IMR-90 (cell line): ENCODE results near the gene LLPH. TPM values are rescaled to one million over a fixed set of nuclear protein-coding genes. Genes with fewer than 3 reads are reported as not detected.

Experiments
- ATAC-seq: fragments of 200-7000 bp; cut with Tn5 transposase; 2 replicates; pipeline ENCODE4 v1.9.1; 2020; ENCODE audit warnings: low read depth, mild to moderate bottlenecking, moderate library complexity
- BruUV-seq: library from RNA; stranded (reverse); fragments of 400-500 nt; replicated peaks from 2 replicates; lab custom pipeline; 2021; lab: Mats Ljungman, UMichigan
- CTCF ChIA-PET: fragments of 300-600 bp; formaldehyde crosslinking; extraction: SDS; loops from one replicate; lab custom pipeline; 2021; ENCODE audit warnings: antibody characterized with exemption; lab: Yijun Ruan, JAX
- POLR2A ChIA-PET: fragments of 300-600 bp; sonication (Branson Sonifier 250); formaldehyde crosslinking; loops from one replicate; lab custom pipeline; 2022; ENCODE audit warnings: antibody characterized with exemption; ENCODE audit not compliant: unreplicated experiment; lab: Charles Lee
- DNase-seq: peaks from one replicate; pipeline ENCODE4 v3.0.0; 2013
- H2AFZ ChIP-seq: replicated peaks from 2 replicates; pipeline ENCODE3; 2013; ENCODE audit warnings: low read length, mild to moderate bottlenecking; ENCODE audit not compliant: poor library complexity
- H2AK5ac ChIP-seq: 2 replicates; pipeline ENCODE4 v1.6.1; 2013; ENCODE audit warnings: low read depth, low read length, inconsistent platforms
- H2AK9ac ChIP-seq: replicated peaks from 2 replicates; pipeline ENCODE3; 2013; ENCODE audit warnings: mild to moderate bottlenecking, low read depth, low read length, moderate library complexity; ENCODE audit not compliant: poor library complexity
- H2BK120ac ChIP-seq: 2 replicates; pipeline ENCODE4 v1.6.1; 2013; ENCODE audit warnings: low read depth, low read length, inconsistent platforms
- H2BK15ac ChIP-seq: 3 replicates; pipeline ENCODE4 v1.6.1; 2013; ENCODE audit warnings: low read depth, low read length, inconsistent platforms
- H2BK20ac ChIP-seq: 2 replicates; pipeline ENCODE4 v1.6.1; 2013; ENCODE audit warnings: low read depth, mild to moderate bottlenecking, inconsistent platforms, low read length, moderate library complexity
- H2BK5ac ChIP-seq: 2 replicates; pipeline ENCODE4 v1.6.1; 2013; ENCODE audit warnings: mild to moderate bottlenecking, low read depth, low read length, inconsistent platforms; ENCODE audit not compliant: poor library complexity, severe bottlenecking
- H3K14ac ChIP-seq: replicated peaks from 2 replicates; pipeline ENCODE4 v1.6.1; 2013; ENCODE audit warnings: low read depth, low read length, inconsistent platforms
- H3K18ac ChIP-seq: 2 replicates; pipeline ENCODE4 v1.6.1; 2013; ENCODE audit warnings: low read depth, low read length, control low read depth
- H3K23ac ChIP-seq: 2 replicates; pipeline ENCODE4 v1.6.1; 2013; ENCODE audit warnings: low read depth, low read length, inconsistent platforms
- H3K27ac ChIP-seq: 2 replicates; pipeline ENCODE4 v1.5.1; 2013; ENCODE audit warnings: mild to moderate bottlenecking, control low read depth, low read length; ENCODE audit not compliant: insufficient read depth
- H3K27me3 ChIP-seq: 2 replicates; pipeline ENCODE4 v1.6.1; 2013; ENCODE audit warnings: low read length; ENCODE audit not compliant: control insufficient read depth, insufficient read depth
- H3K36me3 ChIP-seq: 2 replicates; pipeline ENCODE4 v1.6.1; 2013; ENCODE audit warnings: low read length, mixed read lengths; ENCODE audit not compliant: control insufficient read depth, insufficient read depth
- H3K4ac ChIP-seq: 2 replicates; pipeline ENCODE4 v1.6.1; 2013; ENCODE audit warnings: low read depth, low read length, inconsistent platforms
- H3K4me1 ChIP-seq: 2 replicates; pipeline ENCODE4 v1.6.1; 2013; ENCODE audit warnings: low read length, mixed read lengths; ENCODE audit not compliant: control insufficient read depth, insufficient read depth
- H3K4me2 ChIP-seq: 2 replicates; pipeline ENCODE4 v1.6.1; 2013; ENCODE audit warnings: low read depth, mild to moderate bottlenecking, control low read depth, low read length, moderate library complexity
- H3K4me3 ChIP-seq: 2 replicates; pipeline ENCODE4 v1.5.1; 2013; ENCODE audit warnings: low read depth, mild to moderate bottlenecking, control low read depth, low read length, moderate library complexity; ENCODE audit not compliant: insufficient read depth
- H3K56ac ChIP-seq: 2 replicates; pipeline ENCODE4 v1.6.1; 2013; ENCODE audit warnings: low read length, inconsistent platforms; ENCODE audit not compliant: insufficient read depth; ENCODE audit errors: extremely low read depth
- H3K79me1 ChIP-seq, 2 experiments: 2 replicates each; pipeline ENCODE4 v1.6.1; 2013; ENCODE audit warnings: low read length in 2 of 2, inconsistent platforms in 1 of 2, low read depth in 1 of 2
- H3K9ac ChIP-seq: 2 replicates; pipeline ENCODE4 v1.6.1; 2013; ENCODE audit warnings: low read depth, low read length, control low read depth
- H3K9me1 ChIP-seq: 2 replicates; pipeline ENCODE4 v1.6.1; 2013; ENCODE audit warnings: low read length, inconsistent platforms; ENCODE audit not compliant: insufficient read depth
- H3K9me3 ChIP-seq: 2 replicates; pipeline ENCODE4 v1.6.1; 2013; ENCODE audit warnings: low read length; ENCODE audit not compliant: control insufficient read depth, insufficient read depth
- H4K20me1 ChIP-seq: 2 replicates; pipeline ENCODE4 v1.6.1; 2013; ENCODE audit warnings: low read length, inconsistent platforms; ENCODE audit not compliant: insufficient read depth
- H4K5ac ChIP-seq: 2 replicates; pipeline ENCODE4 v1.6.1; 2013; ENCODE audit warnings: mild to moderate bottlenecking, low read depth, low read length, control low read depth
- H4K8ac ChIP-seq, 2 experiments: 2 replicates each; pipeline ENCODE4 v1.6.1; 2013; ENCODE audit warnings: low read depth in 2 of 2, low read length in 2 of 2, control low read depth in 1 of 2, inconsistent platforms in 1 of 2
- H4K91ac ChIP-seq: 2 replicates; pipeline ENCODE4 v1.6.1; 2013; ENCODE audit warnings: low read depth, low read length, inconsistent platforms; ENCODE audit not compliant: insufficient read depth
- BHLHE40 ChIP-seq: fragments of 150-350 bp; IDR thresholded peaks from 2 replicates; pipeline ENCODE4 v1.6.1; 2016; ENCODE audit warnings: mild to moderate bottlenecking, low read depth, low read length
- CEBPB ChIP-seq: IDR thresholded peaks from 2 replicates; pipeline ENCODE4 v1.6.1; 2012; ENCODE audit warnings: low read depth, low read length, improper control_type of control experiment
- CHD1 ChIP-seq: IDR thresholded peaks from 2 replicates; pipeline ENCODE4 v1.6.1; 2012; ENCODE audit warnings: low read depth, low read length, improper control_type of control experiment
- CTCF ChIP-seq: conservative IDR thresholded peaks from 2 replicates; pipeline ENCODE4 v1.5.1; 2012; ENCODE audit warnings: mild to moderate bottlenecking, low read depth, low read length, improper control_type of control experiment
- FOS ChIP-seq: fragments of 150-350 bp; IDR thresholded peaks from 2 replicates; pipeline ENCODE4 v1.6.1; 2016; ENCODE audit warnings: low read depth, low read length
- MAFK ChIP-seq: IDR thresholded peaks from 2 replicates; pipeline ENCODE4 v1.6.1; 2012; ENCODE audit warnings: low read depth, low read length, improper control_type of control experiment
- MAZ ChIP-seq: IDR thresholded peaks from 2 replicates; pipeline ENCODE4 v1.6.1; 2012; ENCODE audit warnings: low read depth, mild to moderate bottlenecking, low read length, improper control_type of control experiment, moderate library complexity, borderline replicate concordance
- MXI1 ChIP-seq: IDR thresholded peaks from 2 replicates; pipeline ENCODE4 v1.6.1; 2012; ENCODE audit warnings: low read depth, mild to moderate bottlenecking, low read length, moderate library complexity, borderline replicate concordance
- NFE2L2 ChIP-seq: fragments of 150-350 bp; IDR thresholded peaks from 2 replicates; pipeline ENCODE4 v1.6.1; 2016; ENCODE audit warnings: low read depth, mild to moderate bottlenecking, low read length
- POLR2A ChIP-seq: IDR thresholded peaks from 2 replicates; pipeline ENCODE4 v1.6.1; 2012; ENCODE audit warnings: mild to moderate bottlenecking, low read depth, low read length
- RAD21 ChIP-seq: IDR thresholded peaks from 2 replicates; pipeline ENCODE4 v1.6.1; 2012; ENCODE audit warnings: low read length, improper control_type of control experiment
- RCOR1 ChIP-seq: IDR thresholded peaks from 2 replicates; pipeline ENCODE4 v1.6.1; 2012; ENCODE audit warnings: mild to moderate bottlenecking, low read length, improper control_type of control experiment; ENCODE audit not compliant: insufficient replicate concordance
- RFX5 ChIP-seq: IDR thresholded peaks from 2 replicates; pipeline ENCODE4 v1.8.0; 2012; ENCODE audit warnings: low read depth, mild to moderate bottlenecking, low read length, moderate library complexity
- SMC3 ChIP-seq: fragments of 150-350 bp; IDR thresholded peaks from 2 replicates; pipeline ENCODE4 v1.6.1; 2016; ENCODE audit warnings: low read depth, mild to moderate bottlenecking, antibody characterized with exemption, low read length, moderate library complexity
- WGBS, 2 experiments: methylation state at CpG; one replicate each; pipeline versions ENCODE4 v1.1.5 to v1.1.7; 2013; ENCODE audit warnings: missing lambda C conversion rate in 2 of 2; ENCODE audit not compliant: insufficient read length in 1 of 2; ENCODE audit errors: extremely low coverage in 2 of 2; 5-methylcytosine and 5-hydroxymethylcytosine counted together
- dilution Hi-C: fragments of 300-500 bp; cut with HindIII; formaldehyde crosslinking; loops from one replicate; pipeline ENCODE4 v1.14.3; 2018; ENCODE audit warnings: low sequenced_read_pairs; ENCODE audit not compliant: unreplicated experiment
- in situ Hi-C: fragments of 300-500 bp; cut with MboI; formaldehyde crosslinking; loops from 3 replicates; pipeline ENCODE4 v1.14.3; 2019; ENCODE audit warnings: low sequenced_read_pairs, inconsistent platforms, mixed read lengths
- intact Hi-C: fragments of 100-400 bp; cut with micrococcal nuclease; formaldehyde crosslinking; loops from 2 replicates; pipeline ENCODE4 v1.10.0; 2022
- polyA plus RNA-seq, 3 experiments: library from polyadenylated mRNA; depleted of rRNA; stranded (reverse); fragments of >200 nt; gene quantifications; 2 replicates each; pipeline ENCODE4 v1.2.3, GENCODE V29; 2012; ENCODE audit warnings: low replicate concordance in 1 of 3
- total RNA-seq: library from RNA; depleted of rRNA; stranded (reverse); fragments of >200 nt; gene quantifications from 2 replicates; pipeline ENCODE4 v1.2.3, GENCODE V29; 2012
- TF ChIP-seq, protein P1 (sequence below): fragments of 150-350 bp; IDR thresholded peaks from 2 replicates; pipeline ENCODE4 v1.6.1; 2017; ENCODE audit warnings: mild to moderate bottlenecking, antibody characterized with exemption, low read length, low read depth
- TF ChIP-seq, protein P2 (sequence below): fragments of 150-350 bp; IDR thresholded peaks from 2 replicates; pipeline ENCODE4 v1.6.1; 2016; ENCODE audit warnings: low read depth, mild to moderate bottlenecking, low read length, moderate library complexity, borderline replicate concordance

The LLPH gene
- total and polyA plus RNA-seq, 2 of the 4 experiments (the other 2 are of a cell fraction), result 2.7 to 17.0 TPM

DNA sequence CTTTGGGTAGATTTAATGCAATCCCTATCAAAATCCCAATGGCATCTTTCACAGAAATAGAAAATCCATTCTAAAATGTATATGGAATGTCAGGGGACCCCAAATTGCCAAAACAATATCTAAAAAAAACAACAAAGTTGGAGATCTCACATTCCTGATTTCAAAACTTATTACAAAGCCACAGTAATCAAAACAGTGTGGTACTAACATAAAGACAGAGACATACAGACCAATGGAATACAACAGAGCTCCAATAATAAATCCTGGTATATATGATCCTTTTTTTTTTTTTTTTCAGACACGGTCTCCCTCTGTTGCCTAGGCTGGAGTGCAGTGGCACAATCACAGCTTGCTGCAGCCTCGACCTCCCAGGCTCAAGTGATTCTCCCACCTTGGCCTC, 34.6 kb upstream of the LLPH start:
- in situ Hi-C loops, result loop anchor here (25.0 kb wide), 1 partner anchor 247 kb away; no protein-coding TSS in a partner anchor
- no CpG with 5 or more reads among the region's 2 CpGs for WGBS, 2 experiments

More for the DNA sequence above, 34.6 kb upstream of the LLPH start:
- TF ChIP-seq, protein P1, sequence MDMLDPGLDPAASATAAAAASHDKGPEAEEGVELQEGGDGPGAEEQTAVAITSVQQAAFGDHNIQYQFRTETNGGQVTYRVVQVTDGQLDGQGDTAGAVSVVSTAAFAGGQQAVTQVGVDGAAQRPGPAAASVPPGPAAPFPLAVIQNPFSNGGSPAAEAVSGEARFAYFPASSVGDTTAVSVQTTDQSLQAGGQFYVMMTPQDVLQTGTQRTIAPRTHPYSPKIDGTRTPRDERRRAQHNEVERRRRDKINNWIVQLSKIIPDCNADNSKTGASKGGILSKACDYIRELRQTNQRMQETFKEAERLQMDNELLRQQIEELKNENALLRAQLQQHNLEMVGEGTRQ, result no peak
- no peak for TF ChIP-seq MXI1
- TF ChIP-seq BHLHE40, result no peak
- TF ChIP-seq CHD1, result no peak
- no peak for TF ChIP-seq RCOR1
- no peak for TF ChIP-seq CEBPB
- TF ChIP-seq POLR2A, result no peak
- no peak for TF ChIP-seq RAD21
- TF ChIP-seq RFX5, result no peak
- TF ChIP-seq MAZ, result no peak
- TF ChIP-seq CTCF, result no peak
- TF ChIP-seq, protein P2, sequence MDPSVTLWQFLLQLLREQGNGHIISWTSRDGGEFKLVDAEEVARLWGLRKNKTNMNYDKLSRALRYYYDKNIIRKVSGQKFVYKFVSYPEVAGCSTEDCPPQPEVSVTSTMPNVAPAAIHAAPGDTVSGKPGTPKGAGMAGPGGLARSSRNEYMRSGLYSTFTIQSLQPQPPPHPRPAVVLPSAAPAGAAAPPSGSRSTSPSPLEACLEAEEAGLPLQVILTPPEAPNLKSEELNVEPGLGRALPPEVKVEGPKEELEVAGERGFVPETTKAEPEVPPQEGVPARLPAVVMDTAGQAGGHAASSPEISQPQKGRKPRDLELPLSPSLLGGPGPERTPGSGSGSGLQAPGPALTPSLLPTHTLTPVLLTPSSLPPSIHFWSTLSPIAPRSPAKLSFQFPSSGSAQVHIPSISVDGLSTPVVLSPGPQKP, result no peak
- TF ChIP-seq NFE2L2, result no peak
- no peak for TF ChIP-seq SMC3
- no peak for TF ChIP-seq MAFK
- TF ChIP-seq FOS, result no peak
- H4K5ac ChIP-seq, result no peak overlapping the region
- no peak overlapping the region for H3K9ac ChIP-seq
- no peak for DNase-seq
- BruUV-seq, result no TSS peak
- intact Hi-C loops (no loop called here), dilution Hi-C loops (no loop called here)
- H2BK120ac ChIP-seq, result no peak overlapping the region
- no peak overlapping the region for H3K18ac ChIP-seq
- H2AK9ac ChIP-seq, result no peak overlapping the region
- POLR2A ChIA-PET, result no interaction called here
- no peak overlapping the region for H3K23ac ChIP-seq
- H3K9me1 ChIP-seq, result no peaks in the 10 kb centered on the region
- H3K4me1 ChIP-seq, result peaks cover 2% of the 10 kb centered on the region; the same call in 1 of the 2 replicates
- no peak overlapping the region for H2AFZ ChIP-seq
- H4K91ac ChIP-seq, result no peak overlapping the region
- no peak overlapping the region for H3K27ac ChIP-seq
- H3K27me3 ChIP-seq, result no peaks in the 10 kb centered on the region
- no peak overlapping the region for H4K8ac ChIP-seq
- H3K56ac ChIP-seq, result no peak overlapping the region
- no peak overlapping the region for H2BK5ac ChIP-seq
- peaks cover 2% of the 10 kb centered on the region; the same call in 1 of the 2 replicates for H3K36me3 ChIP-seq
- H3K79me1 ChIP-seq, result peaks cover 39 to 49% of the 10 kb centered on the region in 2 experiments
- no peak overlapping the region for H2AK5ac ChIP-seq
- no peak overlapping the region for H3K4me2 ChIP-seq
- no peak for ATAC-seq
- H2BK15ac ChIP-seq, result no peak overlapping the region
- CTCF ChIA-PET, result no interaction called here
- no peak overlapping the region for H2BK20ac ChIP-seq
- H3K9me3 ChIP-seq, result peaks cover 2% of the 10 kb centered on the region; the same call in 1 of the 2 replicates
- H3K4me3 ChIP-seq, result no peak overlapping the region
- no peak overlapping the region for H3K14ac ChIP-seq
- H4K20me1 ChIP-seq, result peaks cover 3% of the 10 kb centered on the region; the same call in 1 of the 2 replicates
- H3K4ac ChIP-seq, result no peak overlapping the region
